Esophagus squamous epithelium (tissue), 5 donors: Measurements from ENCODE around the gene TRIM72. TPM values are rescaled to one million over a fixed set of nuclear protein-coding genes. Genes with fewer than 3 reads are reported as not detected.
"Not testable (repeated sequence)": the region's sequence is repeated elsewhere in the genome, so short reads cannot be mapped to it uniquely, and the experiment has no call there.

Experiments used
- DNase-seq: peaks from one replicate; lab custom pipeline; 2025; lab: John Stamatoyannopoulos, UW
- H3K27ac ChIP-seq, 4 donors: fragments of 200-600 bp; sonication (generic); one replicate each; pipeline ENCODE4 v1.5.1; 2016 to 2019; ENCODE audit warnings: mild to moderate bottlenecking in 1 of 4
- H3K27me3 ChIP-seq, 4 donors: fragments of 200-600 bp; sonication (generic); 1 replicate in 3 of 4; 2 replicates in 1 of 4; pipeline versions ENCODE4 v1.5.1 to v1.6.0; 2017 to 2021; ENCODE audit warnings: antibody characterized with exemption in 1 of 4
- H3K36me3 ChIP-seq, 3 donors: fragments of 200-600 bp; sonication (generic); one replicate each; pipeline ENCODE4 v1.5.1; 2016 to 2019
- H3K4me1 ChIP-seq, 3 donors: fragments of 200-600 bp; sonication (generic); one replicate each; pipeline ENCODE4 v1.5.1; 2017 to 2019
- H3K4me3 ChIP-seq, 4 donors: fragments of 200-600 bp; sonication (generic); 1 replicate in 3 of 4; 2 replicates in 1 of 4; pipeline ENCODE4 v1.5.1; 2016 to 2019; ENCODE audit warnings: mild to moderate bottlenecking in 2 of 4, moderate library complexity in 1 of 4
- H3K9me3 ChIP-seq, 3 donors: fragments of 200-600 bp; sonication (generic); one replicate each; pipeline ENCODE4 v1.5.1; 2016 to 2019
- CTCF ChIP-seq, 6 experiments: fragments of 450-650 bp in 4 of 6; fragments of 200-600 bp in 2 of 6; sonication (generic) in 2 of 6; IDR thresholded peaks; one replicate each; pipeline ENCODE4 v1.5.1; 2016 to 2019; ENCODE audit warnings: antibody characterized with exemption in 6 of 6, mild to moderate bottlenecking in 4 of 6, moderate library complexity in 4 of 6
- POLR2A ChIP-seq, 4 donors: fragments of 450-650 bp; IDR thresholded peaks; one replicate each; pipeline ENCODE4 v1.6.1; 2017; ENCODE audit warnings: antibody characterized with exemption in 4 of 4, mild to moderate bottlenecking in 4 of 4, moderate library complexity in 3 of 4
- WGBS, 2 donors: methylation state at CpG; one replicate each; pipeline ENCODE4 v1.1.5; 2018; 5-methylcytosine and 5-hydroxymethylcytosine counted together
- intact Hi-C: fragments of 100-400 bp; cut with DNase I; formaldehyde crosslinking; loops from one replicate; pipeline ENCODE4 v1.15.0; 2022
- total RNA-seq, 4 donors: library from RNA; depleted of rRNA; stranded (reverse); fragments of >200 nt; gene quantifications; one replicate each; pipeline ENCODE4 v1.1.0, GENCODE V29; 2016
- donor health status: DM: yes; HTN: yes; CAD: no.

TRIM72 gene
- total RNA-seq, 4 donors from 2014 or later: not detected

DNA sequence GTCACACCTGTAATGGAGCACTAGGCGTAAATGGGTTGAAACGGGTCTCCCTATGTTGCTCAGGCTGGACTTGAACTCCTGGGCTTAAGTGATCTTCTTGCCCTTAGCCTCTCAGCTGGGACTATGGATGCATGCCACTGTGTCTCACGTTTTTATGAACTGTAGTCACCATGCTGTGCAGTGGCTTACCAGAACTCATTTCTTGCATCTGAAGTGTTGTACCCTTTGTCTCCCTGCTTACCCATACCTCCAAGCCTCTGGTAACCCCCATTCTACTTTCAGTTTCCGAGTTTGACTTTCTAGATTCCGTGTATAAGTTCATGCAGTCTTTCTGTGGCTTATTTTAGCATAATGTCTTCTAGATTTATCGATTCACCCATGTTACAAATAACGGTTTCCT, 19.0 kb upstream of the TRIM72 start:
- no peak for TF ChIP-seq CTCF (IDR thresholded peaks at IDR 0.05)
- no peak for TF ChIP-seq POLR2A (IDR thresholded peaks at IDR 0.05)
- no peaks in the 10 kb centered on the region for H3K27me3 ChIP-seq
- H3K27ac ChIP-seq: no peak overlapping the region
- intact Hi-C loops: no loop called here
- H3K4me1 ChIP-seq: peaks cover 0 to 13% (median 0%) of the 10 kb centered on the region in 3 donors
- no peak overlapping the region for H3K4me3 ChIP-seq
- H3K9me3 ChIP-seq: no peaks in the 10 kb centered on the region
- WGBS, 2 donors: 69 to 80% methylated on average over 7 of the region's 7 CpGs
- H3K36me3 ChIP-seq: peaks cover 34 to 85% (median 49%) of the 10 kb centered on the region in 3 donors
- no peak for DNase-seq

- Histone ChIP-seq H3K36me3 (peaks cover 25 to 82% (median 40%) of the 10 kb centered on the region in 3 donors), H3K4me1 (peaks cover 4 to 23% (median 7%) of the 10 kb centered on the region in 3 donors)
- H3K27ac ChIP-seq, H3K4me3 ChIP-seq, intact Hi-C loops, DNase-seq, H3K27me3 ChIP-seq, H3K9me3 ChIP-seq: not testable (repeated sequence)
- 96 to 98% methylated on average over 11 of the region's 11 CpGs for WGBS, 2 donors
These were observed 18.1 kb upstream of the TRIM72 start for GRCh38 chr16:31195861-31196260.

DNA sequence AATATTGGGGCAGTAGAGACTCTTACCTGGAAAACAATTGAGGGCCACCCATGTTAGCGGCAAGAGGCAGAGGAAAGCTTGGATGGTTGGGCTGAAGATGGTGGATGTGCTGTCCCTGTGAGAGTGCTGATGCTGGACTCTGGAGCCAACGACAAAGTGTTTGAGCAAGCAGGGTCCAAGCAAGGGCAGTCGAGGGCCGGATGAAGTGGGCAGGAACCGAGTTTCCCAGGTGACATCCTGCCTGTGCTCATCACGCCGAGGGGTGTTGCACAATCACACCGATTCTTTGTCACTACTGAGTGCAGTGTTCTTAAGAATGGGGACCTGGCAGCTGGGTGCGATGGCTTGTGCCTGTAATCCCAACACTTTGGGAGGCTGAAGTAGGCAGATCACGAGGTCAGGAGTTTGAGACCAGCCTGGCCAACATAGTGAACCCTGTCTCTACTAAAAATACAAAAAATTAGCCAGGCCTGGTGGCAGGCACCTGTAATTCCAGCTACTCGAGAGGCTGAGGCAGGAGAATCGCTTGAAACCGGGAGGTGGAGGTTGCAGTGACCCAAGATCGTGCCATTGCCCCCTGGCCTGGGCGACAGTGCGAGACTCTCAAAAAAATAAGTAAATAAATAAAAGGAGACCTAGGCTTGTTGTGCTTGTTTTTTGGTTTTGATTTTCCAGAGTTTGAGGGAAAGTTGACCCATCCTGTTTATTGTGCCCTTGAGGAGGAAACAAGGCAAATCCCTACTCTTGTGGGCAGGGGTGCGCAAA, 17.4 kb upstream of the TRIM72 start:
- Histone ChIP-seq H3K27me3 (no peaks in the 10 kb centered on the region), H3K36me3 (peaks cover 23 to 76% (median 33%) of the 10 kb centered on the region in 3 donors), H3K4me1 (peaks cover 10 to 30% (median 13%) of the 10 kb centered on the region in 3 donors), H3K9me3 (no peaks in the 10 kb centered on the region), H3K27ac (no peak overlapping the region), H3K4me3 (no peak overlapping the region)
- no peak for DNase-seq
- intact Hi-C loops: no loop called here
- 83 to 84% methylated on average over 17 of the region's 17 CpGs for WGBS, 2 donors
- no peak for TF ChIP-seq POLR2A (IDR thresholded peaks at IDR 0.05)
- TF ChIP-seq CTCF (IDR thresholded peaks at IDR 0.05): no peak

DNA sequence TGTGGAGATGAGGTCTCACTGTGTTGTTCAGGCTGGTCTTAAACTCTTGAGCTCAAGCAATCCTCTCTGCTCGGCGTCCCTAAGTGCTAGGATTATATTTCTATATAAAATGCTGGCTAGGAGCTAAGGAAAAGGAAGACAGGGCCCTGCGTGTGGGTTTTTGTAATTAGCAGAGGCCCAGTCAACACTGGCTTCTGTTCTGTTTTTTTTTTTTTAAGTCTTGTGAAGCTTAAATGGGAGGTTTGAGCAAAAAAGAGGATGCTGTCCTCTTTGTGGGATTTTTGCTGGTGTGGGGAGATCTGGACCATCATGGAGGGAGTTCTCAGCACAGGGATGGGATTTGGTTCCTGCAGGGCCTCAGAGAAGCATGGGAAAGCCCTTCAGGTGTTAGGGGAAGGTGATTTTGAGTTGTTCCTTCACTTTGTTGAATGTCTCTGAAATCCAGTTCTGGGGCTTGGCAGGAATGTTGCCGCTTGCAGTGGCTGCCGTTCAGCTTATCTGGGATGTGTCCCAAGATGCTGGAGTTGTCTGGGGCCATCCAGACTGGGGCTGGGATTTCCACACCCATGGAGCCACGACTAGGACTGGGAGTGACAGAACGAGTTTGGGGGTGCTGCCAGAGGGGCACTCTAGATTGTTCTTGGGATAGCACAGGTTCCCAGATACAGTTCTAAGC, 15.6 kb upstream of the TRIM72 start:
- peaks cover 21 to 48% (median 24%) of the 10 kb centered on the region in 3 donors for H3K4me1 ChIP-seq
- no peak overlapping the region for H3K27ac ChIP-seq
- H3K9me3 ChIP-seq: no peaks in the 10 kb centered on the region
- peaks cover 6 to 58% (median 23%) of the 10 kb centered on the region in 3 donors for H3K36me3 ChIP-seq
- TF ChIP-seq CTCF (IDR thresholded peaks at IDR 0.05) (no peak), POLR2A (IDR thresholded peaks at IDR 0.05) (no peak)
- no peaks in the 10 kb centered on the region for H3K27me3 ChIP-seq
- no peak for DNase-seq
- intact Hi-C loops: no loop called here
- no peak overlapping the region for H3K4me3 ChIP-seq
- 60 to 71% methylated on average over 4 to 7 of the region's 7 CpGs for WGBS, 2 donors

GRCh38 chr16:31199430-31200041, 14.4 kb upstream of the TRIM72 start:
- Histone ChIP-seq H3K4me3 (no peak overlapping the region), H3K9me3 (no peaks in the 10 kb centered on the region), H3K36me3 (peaks cover 6 to 46% (median 12%) of the 10 kb centered on the region in 3 donors), H3K27ac (no peak overlapping the region), H3K27me3 (no peaks in the 10 kb centered on the region), H3K4me1 (peaks cover 25 to 59% (median 28%) of the 10 kb centered on the region in 3 donors)
- DNase-seq: no peak
- TF ChIP-seq CTCF (IDR thresholded peaks at IDR 0.05) (no peak), POLR2A (IDR thresholded peaks at IDR 0.05) (no peak)
- WGBS, 2 donors: 87 to 94% methylated on average over 5 of the region's 5 CpGs
- intact Hi-C loops: no loop called here

DNA sequence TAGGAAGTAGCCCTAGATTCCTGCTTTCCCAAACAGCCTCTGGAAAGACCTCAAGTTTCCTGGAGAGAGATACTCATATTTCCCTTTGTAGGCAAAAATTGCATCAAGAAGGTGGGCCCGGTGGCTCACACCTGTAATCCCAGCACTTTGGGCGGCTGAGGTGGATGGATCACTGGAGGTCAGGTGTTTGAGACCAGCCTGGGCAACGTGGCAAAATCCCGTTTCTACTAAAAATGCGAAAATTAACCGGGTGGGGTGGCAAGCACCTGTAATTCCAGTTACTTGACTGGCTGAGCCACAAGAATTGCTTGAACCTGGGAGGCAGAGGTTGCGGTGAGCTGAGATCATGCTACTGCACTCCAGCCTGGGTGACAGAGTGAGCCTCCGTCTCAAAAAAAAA, 13.8 kb upstream of the TRIM72 start:
- H3K4me3 ChIP-seq, H3K27me3 ChIP-seq, H3K9me3 ChIP-seq, intact Hi-C loops, DNase-seq, H3K27ac ChIP-seq: not testable (repeated sequence)
- H3K36me3 ChIP-seq: peaks cover 6 to 40% (median 9%) of the 10 kb centered on the region in 3 donors
- 66 to 67% methylated on average over 8 of the region's 8 CpGs for WGBS, 2 donors
- H3K4me1 ChIP-seq: peaks cover 25 to 59% (median 28%) of the 10 kb centered on the region in 3 donors
